DND-41 (cell line): ENCODE results near the gene GHRL.
A peak's percentile ranks its signal among the peaks of the same experiment; 100 is the strongest.

ENCODE experiments used
- ATAC-seq: fragments of 200-7000 bp; cut with Tn5 transposase; 3 replicates; pipeline ENCODE4 v1.9.1; 2021; ENCODE audit warnings: low read depth; ENCODE audit not compliant: insufficient read depth
- DNase-seq: peaks from one replicate; pipeline ENCODE4 v3.0.0-alpha.2; 2020
- H2AFZ ChIP-seq: 2 replicates; pipeline ENCODE4 v1.6.0; 2012; ENCODE audit warnings: low read depth, low read length
- H3K27ac ChIP-seq: 2 replicates; pipeline ENCODE4 v1.5.1; 2012; ENCODE audit warnings: low read length, inconsistent platforms
- H3K27me3 ChIP-seq: fragments of 200-600 bp; sonication (generic); 2 replicates; pipeline ENCODE4 v1.6.0; 2012; ENCODE audit warnings: low read length, mild to moderate bottlenecking, inconsistent platforms; ENCODE audit not compliant: insufficient read depth, poor library complexity
- H3K36me3 ChIP-seq: 2 replicates; pipeline ENCODE4 v1.5.1; 2012; ENCODE audit warnings: low read length, inconsistent platforms; ENCODE audit not compliant: insufficient read depth
- H3K4me1 ChIP-seq: 2 replicates; pipeline ENCODE4 v1.5.1; 2012; ENCODE audit warnings: mild to moderate bottlenecking, low read length; ENCODE audit not compliant: insufficient read depth
- H3K4me2 ChIP-seq: 2 replicates; pipeline ENCODE4 v1.6.0; 2012; ENCODE audit warnings: mild to moderate bottlenecking, moderate library complexity, low read length, inconsistent platforms; ENCODE audit not compliant: insufficient read depth
- H3K4me3 ChIP-seq, 2 experiments: fragments of 200-600 bp in 1 of 2; shearing (Covaris generic) in 1 of 2; 2 replicates each; pipeline ENCODE4 v1.5.1; 2012 to 2016; ENCODE audit warnings: inconsistent platforms in 2 of 2, low read length in 2 of 2, mild to moderate bottlenecking in 2 of 2, low read depth in 1 of 2, moderate library complexity in 1 of 2
- H3K79me2 ChIP-seq: 2 replicates; pipeline ENCODE4 v1.6.0; 2012; ENCODE audit warnings: low read length, inconsistent platforms; ENCODE audit not compliant: insufficient read depth
- H3K9ac ChIP-seq: 2 replicates; pipeline ENCODE4 v1.6.0; 2012; ENCODE audit warnings: low read depth, mild to moderate bottlenecking, inconsistent platforms, low read length, moderate library complexity
- H3K9me3 ChIP-seq: 2 replicates; pipeline ENCODE4 v1.5.1; 2012; ENCODE audit warnings: low read length, moderate library complexity, mild to moderate bottlenecking, inconsistent platforms; ENCODE audit not compliant: insufficient read depth, severe bottlenecking
- H4K20me1 ChIP-seq: 2 replicates; pipeline ENCODE4 v1.6.0; 2012; ENCODE audit warnings: low read length; ENCODE audit not compliant: insufficient read depth
- EZH2 ChIP-seq: IDR thresholded peaks from 3 replicates; pipeline ENCODE4 v1.6.1; 2012; ENCODE audit warnings: borderline replicate concordance, low read depth, mild to moderate bottlenecking, moderate library complexity, low read length, inconsistent platforms; ENCODE audit not compliant: severe bottlenecking
- TF ChIP-seq, protein P1 (sequence below): IDR thresholded peaks from 2 replicates; pipeline ENCODE4 v1.5.1; 2012; ENCODE audit warnings: borderline replicate concordance, low read length, moderate library complexity, mild to moderate bottlenecking; ENCODE audit not compliant: poor library complexity, severe bottlenecking; ENCODE audit errors: extremely low read depth

The GHRL gene

DNA sequence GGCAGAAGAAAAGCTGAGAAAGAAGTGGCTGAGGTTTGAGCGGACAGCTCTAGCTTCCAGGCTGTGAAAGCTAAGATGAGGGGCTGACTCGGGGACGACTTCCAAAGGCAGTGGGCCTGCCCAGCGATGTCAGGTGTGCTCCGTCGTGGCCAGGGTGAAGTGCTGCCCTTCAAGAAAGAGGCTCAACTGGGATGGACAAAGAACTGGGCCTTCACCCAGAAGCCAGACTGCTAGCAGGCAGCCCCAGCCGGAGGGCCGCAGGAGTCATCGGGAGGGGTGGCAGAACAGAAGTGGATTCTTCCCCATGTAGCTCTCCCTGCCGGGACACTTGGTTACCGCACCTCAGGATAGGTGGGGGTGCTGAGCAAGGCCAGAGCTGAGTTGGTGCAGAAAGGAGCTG lies 41.3 kb upstream of the GHRL start:
- Histone ChIP-seq H2AFZ (no peak overlapping the region), H3K4me1 (no peaks in the 10 kb centered on the region), H3K4me3 (no peak overlapping the region), H3K27ac (no peak overlapping the region), H4K20me1 (no peaks in the 10 kb centered on the region; the same call in 1 of the 2 replicates), H3K36me3 (no peaks in the 10 kb centered on the region), H3K9ac (no peak overlapping the region), H3K9me3 (no peaks in the 10 kb centered on the region), H3K79me2 (no peaks in the 10 kb centered on the region), H3K4me2 (no peak overlapping the region), H3K27me3 (peaks cover 6% of the 10 kb centered on the region)
- TF ChIP-seq EZH2 = no peak
- TF ChIP-seq, protein P1, sequence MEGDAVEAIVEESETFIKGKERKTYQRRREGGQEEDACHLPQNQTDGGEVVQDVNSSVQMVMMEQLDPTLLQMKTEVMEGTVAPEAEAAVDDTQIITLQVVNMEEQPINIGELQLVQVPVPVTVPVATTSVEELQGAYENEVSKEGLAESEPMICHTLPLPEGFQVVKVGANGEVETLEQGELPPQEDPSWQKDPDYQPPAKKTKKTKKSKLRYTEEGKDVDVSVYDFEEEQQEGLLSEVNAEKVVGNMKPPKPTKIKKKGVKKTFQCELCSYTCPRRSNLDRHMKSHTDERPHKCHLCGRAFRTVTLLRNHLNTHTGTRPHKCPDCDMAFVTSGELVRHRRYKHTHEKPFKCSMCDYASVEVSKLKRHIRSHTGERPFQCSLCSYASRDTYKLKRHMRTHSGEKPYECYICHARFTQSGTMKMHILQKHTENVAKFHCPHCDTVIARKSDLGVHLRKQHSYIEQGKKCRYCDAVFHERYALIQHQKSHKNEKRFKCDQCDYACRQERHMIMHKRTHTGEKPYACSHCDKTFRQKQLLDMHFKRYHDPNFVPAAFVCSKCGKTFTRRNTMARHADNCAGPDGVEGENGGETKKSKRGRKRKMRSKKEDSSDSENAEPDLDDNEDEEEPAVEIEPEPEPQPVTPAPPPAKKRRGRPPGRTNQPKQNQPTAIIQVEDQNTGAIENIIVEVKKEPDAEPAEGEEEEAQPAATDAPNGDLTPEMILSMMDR = no peak
- DNase-seq (no peak), ATAC-seq (no peak)

DNA sequence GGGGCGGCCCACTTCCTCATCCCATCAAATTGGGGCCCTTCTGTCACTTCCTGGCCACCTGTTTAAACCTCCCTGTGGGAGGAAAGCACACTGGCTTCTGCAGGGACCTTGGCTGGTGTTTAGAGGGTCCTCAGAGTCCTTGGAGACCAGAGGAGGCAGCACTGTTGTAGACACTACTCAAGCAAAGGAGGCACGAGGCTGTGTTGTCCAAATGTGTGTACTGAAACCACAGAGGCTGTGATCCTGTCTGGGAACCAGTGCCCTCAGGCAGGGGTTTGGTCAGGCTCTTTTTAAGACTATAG lies 40.6 kb upstream of the GHRL start:
- Histone ChIP-seq H3K79me2 (no peaks in the 10 kb centered on the region), H3K27ac (no peak overlapping the region), H3K27me3 (peaks cover 6% of the 10 kb centered on the region), H3K4me1 (no peaks in the 10 kb centered on the region), H3K9me3 (no peaks in the 10 kb centered on the region), H3K9ac (no peak overlapping the region), H4K20me1 (no peaks in the 10 kb centered on the region; the same call in 1 of the 2 replicates), H3K36me3 (no peaks in the 10 kb centered on the region), H2AFZ (no peak overlapping the region), H3K4me3 (no peak overlapping the region), H3K4me2 (no peak overlapping the region)
- TF ChIP-seq EZH2 = no peak
- TF ChIP-seq, protein P1 = no peak
- DNase-seq (no peak), ATAC-seq (peak; percentile 33)

DNA sequence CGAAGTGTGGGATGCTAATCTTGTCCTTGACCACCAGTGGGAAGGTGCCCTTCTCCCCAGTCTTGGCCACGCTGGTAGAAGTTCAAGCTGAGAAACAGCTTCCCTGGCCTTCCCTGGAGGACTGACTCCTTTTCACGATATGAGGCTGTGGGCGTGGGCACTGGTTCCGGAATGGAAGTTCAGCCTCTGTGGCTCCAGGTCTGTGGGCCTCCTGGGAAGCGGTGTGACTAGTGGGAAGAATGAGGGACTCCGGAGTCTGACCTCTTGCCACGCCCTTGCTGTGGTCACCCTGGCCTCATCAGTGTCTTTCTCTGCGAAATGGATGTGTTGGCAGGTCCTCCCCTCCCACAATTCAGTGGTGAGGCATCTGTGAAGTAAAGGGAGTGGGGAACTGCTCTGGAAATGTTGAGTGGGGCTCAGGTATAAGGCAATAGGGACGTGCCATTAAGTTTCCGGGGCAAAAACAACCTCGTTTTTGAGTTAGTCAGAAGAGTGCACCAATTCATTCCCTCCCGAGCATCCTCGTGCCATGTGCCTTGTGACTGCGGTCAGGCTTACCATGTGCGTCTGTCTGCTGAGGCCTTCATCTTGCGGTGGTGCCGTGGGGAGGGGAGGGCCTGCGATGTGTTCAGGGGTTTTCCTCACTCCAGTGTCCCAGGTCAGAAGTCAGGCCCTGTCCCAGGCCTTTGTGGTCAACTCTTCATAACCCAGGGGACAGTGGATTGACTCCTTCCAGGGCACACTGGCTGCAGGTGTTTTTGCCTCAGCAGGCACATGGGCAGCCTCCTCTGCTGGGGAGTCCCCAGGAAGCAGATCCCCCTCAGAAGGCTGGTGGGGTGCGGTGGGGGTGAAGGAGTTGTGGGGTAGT lies 40.0 kb upstream of the GHRL start:
- H2AFZ ChIP-seq = no peak overlapping the region
- no peak overlapping the region for H3K4me2 ChIP-seq
- peaks cover 6% of the 10 kb centered on the region for H3K27me3 ChIP-seq
- H3K4me3 ChIP-seq = no peak overlapping the region
- no peaks in the 10 kb centered on the region for H3K9me3 ChIP-seq
- no peak overlapping the region for H3K9ac ChIP-seq
- H4K20me1 ChIP-seq = no peaks in the 10 kb centered on the region; the same call in 1 of the 2 replicates
- H3K4me1 ChIP-seq = no peaks in the 10 kb centered on the region
- no peaks in the 10 kb centered on the region for H3K79me2 ChIP-seq
- TF ChIP-seq EZH2 = no peak
- H3K27ac ChIP-seq = no peak overlapping the region
- ATAC-seq (no peak), DNase-seq (peak; percentile 13)
- no peaks in the 10 kb centered on the region for H3K36me3 ChIP-seq

DNA sequence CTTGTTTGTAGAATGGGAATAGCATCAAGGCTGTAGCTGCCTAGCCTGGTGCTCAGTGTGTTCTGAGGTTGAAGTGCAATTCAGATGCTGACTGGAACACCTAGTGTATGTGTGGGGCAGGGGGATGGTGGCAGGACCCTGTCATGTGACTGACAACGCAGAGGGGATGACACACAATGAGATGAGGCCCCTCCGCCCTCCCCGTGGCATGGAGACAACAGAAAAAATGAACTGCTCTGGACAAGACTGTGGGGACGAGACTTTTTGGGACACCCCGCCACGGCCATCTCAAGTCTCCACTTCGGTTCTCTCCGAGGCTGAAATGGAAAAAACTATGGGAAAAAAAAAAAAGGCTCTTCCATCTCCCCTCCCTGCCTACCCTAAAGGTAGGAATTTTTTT lies 38.6 kb upstream of the GHRL start:
- no peak overlapping the region for H3K9ac ChIP-seq
- H3K4me1 ChIP-seq = no peaks in the 10 kb centered on the region
- H3K4me2 ChIP-seq = no peak overlapping the region
- DNase-seq (no peak), ATAC-seq (no peak)
- no peak overlapping the region for H3K27ac ChIP-seq
- H4K20me1 ChIP-seq = no peaks in the 10 kb centered on the region; the same call in 1 of the 2 replicates
- H3K36me3 ChIP-seq = no peaks in the 10 kb centered on the region
- H3K79me2 ChIP-seq = no peaks in the 10 kb centered on the region
- peaks cover 6% of the 10 kb centered on the region for H3K27me3 ChIP-seq
- H3K4me3 ChIP-seq = no peak overlapping the region
- no peak overlapping the region for H2AFZ ChIP-seq
- H3K9me3 ChIP-seq = no peaks in the 10 kb centered on the region
- TF ChIP-seq, protein P1 = no peak
